Measurements from ENCODE around the gene TOGARAM1.

Gene TOGARAM1

GRCh38 chr14:44963775-44964380 lies 1.9 kb downstream of the TOGARAM1 start:
- no peak for DNase-seq (ENCODE audit: low read depth in 2 of 3, low spot score in 2 of 3)

- DNase-seq (ENCODE audit: low read depth in 2 of 3, low spot score in 2 of 3), result no peak
These were observed 4.8 kb downstream of the TOGARAM1 start for GRCh38 chr14:44966601-44967336.

- DNase-seq (ENCODE audit: low read depth in 2 of 3, low spot score in 2 of 3), result no peak
These were observed 6.7 kb downstream of the TOGARAM1 start for GRCh38 chr14:44968714-44969113.

GRCh38 chr14:44970907-44971306 lies 8.9 kb downstream of the TOGARAM1 start:
- no peak for DNase-seq (ENCODE audit: low read depth in 2 of 3, low spot score in 2 of 3)

- DNase-seq (ENCODE audit: low read depth in 2 of 3, low spot score in 2 of 3), result no peak
These were observed 9.5 kb downstream of the TOGARAM1 start for GRCh38 chr14:44971459-44971858.

- no peak for DNase-seq (ENCODE audit: low read depth in 2 of 3, low spot score in 2 of 3)
These were observed 17.3 kb downstream of the TOGARAM1 start for GRCh38 chr14:44979273-44979672.

- DNase-seq (ENCODE audit: low read depth in 2 of 3, low spot score in 2 of 3), result no peak
These were observed 17.9 kb downstream of the TOGARAM1 start for GRCh38 chr14:44979740-44980356.

GRCh38 chr14:44981198-44981597 lies 19.2 kb downstream of the TOGARAM1 start:
- DNase-seq (ENCODE audit: low read depth in 2 of 3, low spot score in 2 of 3), result no peak

- DNase-seq (ENCODE audit: low read depth in 2 of 3, low spot score in 2 of 3), result no peak
These were observed 20.6 kb downstream of the TOGARAM1 start for GRCh38 chr14:44982594-44982993.

- DNase-seq (ENCODE audit: low read depth in 2 of 3, low spot score in 2 of 3), result no peak
These were observed 26.7 kb downstream of the TOGARAM1 start for GRCh38 chr14:44988694-44989093.

GRCh38 chr14:44989497-44990440 lies 27.8 kb downstream of the TOGARAM1 start:
- DNase-seq (ENCODE audit: low read depth in 2 of 3, low spot score in 2 of 3), result no peak

- DNase-seq (ENCODE audit: low read depth in 2 of 3, low spot score in 2 of 3), result no peak
These were observed 28.5 kb downstream of the TOGARAM1 start for GRCh38 chr14:44990533-44990932.

GRCh38 chr14:44995196-44995595 lies 33.2 kb downstream of the TOGARAM1 start:
- no peak for DNase-seq (ENCODE audit: low read depth in 2 of 3, low spot score in 2 of 3)

GRCh38 chr14:44995770-44996294 lies 33.8 kb downstream of the TOGARAM1 start:
- no peak for DNase-seq (ENCODE audit: low read depth in 2 of 3, low spot score in 2 of 3)

- no peak for DNase-seq (ENCODE audit: low read depth in 2 of 3, low spot score in 2 of 3)
These were observed 41.9 kb downstream of the TOGARAM1 start for GRCh38 chr14:45003924-45004323.

- no peak for DNase-seq (ENCODE audit: low read depth in 2 of 3, low spot score in 2 of 3)
These were observed 53.1 kb downstream of the TOGARAM1 start for GRCh38 chr14:45015133-45015532.

- no peak for DNase-seq (ENCODE audit: low read depth in 2 of 3, low spot score in 2 of 3)
These were observed 66.2 kb downstream of the TOGARAM1 start for GRCh38 chr14:45028107-45028626.

GRCh38 chr14:45034730-45035129 lies 72.7 kb downstream of the TOGARAM1 start:
- no peak for DNase-seq (ENCODE audit: low read depth in 2 of 3, low spot score in 2 of 3)

GRCh38 chr14:45038256-45038655 lies 76.3 kb downstream of the TOGARAM1 start:
- DNase-seq (ENCODE audit: low read depth in 2 of 3, low spot score in 2 of 3), result no peak

- DNase-seq (ENCODE audit: low read depth in 2 of 3, low spot score in 2 of 3), result no peak
These were observed 76.9 kb downstream of the TOGARAM1 start for GRCh38 chr14:45038865-45039264.

GRCh38 chr14:45039390-45039789 lies 77.4 kb downstream of the TOGARAM1 start:
- no peak for DNase-seq (ENCODE audit: low read depth in 2 of 3, low spot score in 2 of 3)

Measured in activated CD8-positive, alpha-beta memory T cell treated with anti-CD3 and anti-CD28 coated beads for 48 hours (primary cell).